HG03196 (cell line): ENCODE data around the gene LANCL1.

ENCODE experiments used
- ATAC-seq: cut with Tn5 transposase; IDR thresholded peaks from one replicate; pipeline ENCODE4 v1.9.1; 2021; ENCODE audit not compliant: unreplicated experiment

The LANCL1 gene

GRCh38 chr2:210476194-210477128, at the start of gene LANCL1:
Gene LANCL1 (minus strand): TSS chr2:210476759. CDS start chr2:210476396, 363 bp downstream.
- ATAC-seq: peak; percentile 100

GRCh38 chr2:210524533-210524932, 48.0 kb upstream of the LANCL1 start:
- no peak for ATAC-seq

GRCh38 chr2:210523650-210524289, 47.2 kb upstream of the LANCL1 start:
- ATAC-seq: no peak

GRCh38 chr2:210522399-210522798, 45.8 kb upstream of the LANCL1 start:
- no peak for ATAC-seq

- ATAC-seq: no peak
Measured at GRCh38 chr2:210519594-210519993, 43.0 kb upstream of the LANCL1 start.

GRCh38 chr2:210517264-210517663, 40.7 kb upstream of the LANCL1 start:
- no peak for ATAC-seq

- ATAC-seq: no peak
Measured at GRCh38 chr2:210515911-210516310, 39.4 kb upstream of the LANCL1 start.

- ATAC-seq: no peak
Measured at GRCh38 chr2:210503725-210504191, 27.2 kb upstream of the LANCL1 start.

- peak; percentile 93 for ATAC-seq
Measured at GRCh38 chr2:210503001-210503623, 26.6 kb upstream of the LANCL1 start.

- ATAC-seq: peak; percentile 85
Measured at GRCh38 chr2:210496512-210496911, 20.0 kb upstream of the LANCL1 start.

GRCh38 chr2:210493528-210493927, 17.0 kb upstream of the LANCL1 start:
- no peak for ATAC-seq

- no peak for ATAC-seq
Measured at GRCh38 chr2:210481601-210482175, 5.1 kb upstream of the LANCL1 start.

GRCh38 chr2:210480764-210481163, 4.2 kb upstream of the LANCL1 start:
- no peak for ATAC-seq

- no peak for ATAC-seq
Measured at GRCh38 chr2:210480079-210480478, 3.5 kb upstream of the LANCL1 start.

- ATAC-seq: no peak
Measured at GRCh38 chr2:210478661-210479060, 2.1 kb upstream of the LANCL1 start.

GRCh38 chr2:210477496-210477895, 937 bp upstream of the LANCL1 start:
- no peak for ATAC-seq

GRCh38 chr2:210475706-210476105, 853 bp downstream of the LANCL1 start:
- ATAC-seq: no peak

GRCh38 chr2:210474776-210475175, 1.8 kb downstream of the LANCL1 start:
- ATAC-seq: no peak

GRCh38 chr2:210461401-210461800, 15.2 kb downstream of the LANCL1 start:
- peak; percentile 75 for ATAC-seq

GRCh38 chr2:210460322-210461227, 16.0 kb downstream of the LANCL1 start:
- peak; percentile 63 for ATAC-seq
